ENCODE data around the gene KRTAP1-4.

The KRTAP1-4 gene

GRCh38 chr17:40993084-40993483 is 36.9 kb downstream of the KRTAP1-4 start:
- Histone ChIP-seq H3K79me2 (ENCODE audit: control insufficient read depth, low read length) (no peaks in the 10 kb centered on the region), H3K4me3 (ENCODE audit: low read length) (no peak overlapping the region), H3F3A (ENCODE audit: control insufficient read depth, insufficient read depth) (no peaks in the 10 kb centered on the region), H4K20me1 (ENCODE audit: control insufficient read depth, insufficient read depth, low read depth, low read length) (no peaks in the 10 kb centered on the region), H3K9me3 (ENCODE audit: control insufficient read depth, insufficient read depth, low read length) (no peaks in the 10 kb centered on the region), H3K9me2 (replicated peaks; ENCODE audit: control insufficient read depth, low read length) (no peaks in the 10 kb centered on the region), H3K4me2 (ENCODE audit: low read length) (no peak overlapping the region), H3K27ac (ENCODE audit: low read depth, low read length) (no peak overlapping the region), H3K36me3 (ENCODE audit: control insufficient read depth, low read length) (no peaks in the 10 kb centered on the region), H3K27me3 (ENCODE audit: control insufficient read depth, low read length) (peaks cover 25% of the 10 kb centered on the region), H3K4me1 (ENCODE audit: control insufficient read depth, low read length) (no peaks in the 10 kb centered on the region)
- no peak for TF ChIP-seq EZH2phosphoT487 (IDR thresholded peaks at IDR 0.05; ENCODE audit: borderline replicate concordance, low read length)
- TF ChIP-seq, protein P1, sequence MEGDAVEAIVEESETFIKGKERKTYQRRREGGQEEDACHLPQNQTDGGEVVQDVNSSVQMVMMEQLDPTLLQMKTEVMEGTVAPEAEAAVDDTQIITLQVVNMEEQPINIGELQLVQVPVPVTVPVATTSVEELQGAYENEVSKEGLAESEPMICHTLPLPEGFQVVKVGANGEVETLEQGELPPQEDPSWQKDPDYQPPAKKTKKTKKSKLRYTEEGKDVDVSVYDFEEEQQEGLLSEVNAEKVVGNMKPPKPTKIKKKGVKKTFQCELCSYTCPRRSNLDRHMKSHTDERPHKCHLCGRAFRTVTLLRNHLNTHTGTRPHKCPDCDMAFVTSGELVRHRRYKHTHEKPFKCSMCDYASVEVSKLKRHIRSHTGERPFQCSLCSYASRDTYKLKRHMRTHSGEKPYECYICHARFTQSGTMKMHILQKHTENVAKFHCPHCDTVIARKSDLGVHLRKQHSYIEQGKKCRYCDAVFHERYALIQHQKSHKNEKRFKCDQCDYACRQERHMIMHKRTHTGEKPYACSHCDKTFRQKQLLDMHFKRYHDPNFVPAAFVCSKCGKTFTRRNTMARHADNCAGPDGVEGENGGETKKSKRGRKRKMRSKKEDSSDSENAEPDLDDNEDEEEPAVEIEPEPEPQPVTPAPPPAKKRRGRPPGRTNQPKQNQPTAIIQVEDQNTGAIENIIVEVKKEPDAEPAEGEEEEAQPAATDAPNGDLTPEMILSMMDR (IDR thresholded peaks at IDR 0.05; ENCODE audit: low read depth, low read length, poor library complexity, severe bottlenecking) = no peak

- Histone ChIP-seq H4K20me1 (ENCODE audit: control insufficient read depth, insufficient read depth, low read depth, low read length) (no peaks in the 10 kb centered on the region), H3K4me2 (ENCODE audit: low read length) (no peak overlapping the region), H3F3A (ENCODE audit: control insufficient read depth, insufficient read depth) (no peaks in the 10 kb centered on the region), H3K4me3 (ENCODE audit: low read length) (no peak overlapping the region), H3K4me1 (ENCODE audit: control insufficient read depth, low read length) (no peaks in the 10 kb centered on the region), H3K27ac (ENCODE audit: low read depth, low read length) (no peak overlapping the region), H3K79me2 (ENCODE audit: control insufficient read depth, low read length) (no peaks in the 10 kb centered on the region), H3K36me3 (ENCODE audit: control insufficient read depth, low read length) (no peaks in the 10 kb centered on the region), H3K27me3 (ENCODE audit: control insufficient read depth, low read length) (peaks cover 23% of the 10 kb centered on the region), H3K9me2 (replicated peaks; ENCODE audit: control insufficient read depth, low read length) (no peaks in the 10 kb centered on the region), H3K9me3 (ENCODE audit: control insufficient read depth, insufficient read depth, low read length) (no peaks in the 10 kb centered on the region)
- TF ChIP-seq, protein P1 (IDR thresholded peaks at IDR 0.05; ENCODE audit: low read depth, low read length, poor library complexity, severe bottlenecking) = no peak
- TF ChIP-seq EZH2phosphoT487 (IDR thresholded peaks at IDR 0.05; ENCODE audit: borderline replicate concordance, low read length) = no peak
These were observed 37.3 kb downstream of the KRTAP1-4 start for GRCh38 chr17:40992666-40993065.

GRCh38 chr17:40986920-40987319 is 43.1 kb downstream of the KRTAP1-4 start:
- H4K20me1 ChIP-seq (ENCODE audit: control insufficient read depth, insufficient read depth, low read depth, low read length) = no peaks in the 10 kb centered on the region
- H3K9me3 ChIP-seq (ENCODE audit: control insufficient read depth, insufficient read depth, low read length) = no peaks in the 10 kb centered on the region
- no peaks in the 10 kb centered on the region for H3F3A ChIP-seq (ENCODE audit: control insufficient read depth, insufficient read depth)
- H3K79me2 ChIP-seq (ENCODE audit: control insufficient read depth, low read length) = no peaks in the 10 kb centered on the region
- no peaks in the 10 kb centered on the region for H3K4me1 ChIP-seq (ENCODE audit: control insufficient read depth, low read length)
- H3K9me2 ChIP-seq (replicated peaks; ENCODE audit: control insufficient read depth, low read length) = no peaks in the 10 kb centered on the region
- H3K27me3 ChIP-seq (ENCODE audit: control insufficient read depth, low read length) = peaks cover 6% of the 10 kb centered on the region; the same call in 1 of the 2 replicates
- no peak overlapping the region for H3K4me3 ChIP-seq (ENCODE audit: low read length)
- H3K27ac ChIP-seq (ENCODE audit: low read depth, low read length) = no peak overlapping the region
- H3K4me2 ChIP-seq (ENCODE audit: low read length) = no peak overlapping the region
- H3K36me3 ChIP-seq (ENCODE audit: control insufficient read depth, low read length) = no peaks in the 10 kb centered on the region
- TF ChIP-seq, protein P1 (IDR thresholded peaks at IDR 0.05; ENCODE audit: low read depth, low read length, poor library complexity, severe bottlenecking) = no peak
- no peak for TF ChIP-seq EZH2phosphoT487 (IDR thresholded peaks at IDR 0.05; ENCODE audit: borderline replicate concordance, low read length)
